Kidney epithelial cell (primary cell): ENCODE measurements around the gene TRAPPC13. TPM values are rescaled to one million over a fixed set of nuclear protein-coding genes. Genes with fewer than 3 reads are reported as not detected.
"Not testable (repeated sequence)": the region's sequence is repeated elsewhere in the genome, so short reads cannot be mapped to it uniquely, and the experiment has no call there.

Experiments used
- DNase-seq: peaks from one replicate; pipeline ENCODE4 v3.0.0-alpha.2; 2010; ENCODE audit warnings: low read depth
- H3K27me3 ChIP-seq: 2 replicates; pipeline ENCODE4 v1.6.0; 2011; ENCODE audit warnings: low read length; ENCODE audit not compliant: control insufficient read depth, insufficient read depth
- H3K36me3 ChIP-seq: 2 replicates; pipeline ENCODE4 v1.5.1; 2011; ENCODE audit warnings: low read length; ENCODE audit not compliant: control insufficient read depth, insufficient read depth
- H3K4me3 ChIP-seq: 2 replicates; pipeline ENCODE4 v1.5.1; 2011; ENCODE audit warnings: low read depth, mild to moderate bottlenecking, control low read depth, low read length
- total RNA-seq: library from RNA; depleted of rRNA; stranded (reverse); fragments of >200 nt; gene quantifications from 2 replicates; pipeline ENCODE4 v1.2.3, GENCODE V29; 2015
- TF ChIP-seq, protein P1 (sequence below): IDR thresholded peaks from 2 replicates; pipeline ENCODE4 v1.5.1; 2011; ENCODE audit warnings: mild to moderate bottlenecking, moderate library complexity, low read length, control low read depth, inconsistent platforms; ENCODE audit not compliant: insufficient read depth, poor library complexity, severe bottlenecking

Gene TRAPPC13
- total RNA-seq, 1 donor from 2014 or later = 19.0 TPM

DNA sequence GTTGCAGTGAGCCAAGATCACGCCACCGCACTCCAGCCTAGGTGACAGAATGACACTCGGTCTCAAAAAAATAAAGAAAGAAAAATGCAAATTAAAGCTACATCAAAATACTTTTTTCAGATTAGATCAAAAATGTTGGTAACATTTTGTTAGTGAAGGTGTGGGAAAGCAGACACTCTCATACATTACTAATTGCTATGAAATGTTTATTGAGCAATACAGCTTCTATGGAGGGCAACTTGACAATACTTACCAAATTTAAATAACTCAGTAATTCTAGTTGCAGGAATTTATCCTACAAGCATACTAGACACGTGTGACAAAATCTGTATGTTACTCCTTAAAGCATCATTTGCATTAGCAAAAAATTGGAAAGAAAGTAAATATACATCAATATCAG is 4.8 kb upstream of the TRAPPC13 start:
- H3K27me3 ChIP-seq = no peaks in the 10 kb centered on the region
- TF ChIP-seq, protein P1, sequence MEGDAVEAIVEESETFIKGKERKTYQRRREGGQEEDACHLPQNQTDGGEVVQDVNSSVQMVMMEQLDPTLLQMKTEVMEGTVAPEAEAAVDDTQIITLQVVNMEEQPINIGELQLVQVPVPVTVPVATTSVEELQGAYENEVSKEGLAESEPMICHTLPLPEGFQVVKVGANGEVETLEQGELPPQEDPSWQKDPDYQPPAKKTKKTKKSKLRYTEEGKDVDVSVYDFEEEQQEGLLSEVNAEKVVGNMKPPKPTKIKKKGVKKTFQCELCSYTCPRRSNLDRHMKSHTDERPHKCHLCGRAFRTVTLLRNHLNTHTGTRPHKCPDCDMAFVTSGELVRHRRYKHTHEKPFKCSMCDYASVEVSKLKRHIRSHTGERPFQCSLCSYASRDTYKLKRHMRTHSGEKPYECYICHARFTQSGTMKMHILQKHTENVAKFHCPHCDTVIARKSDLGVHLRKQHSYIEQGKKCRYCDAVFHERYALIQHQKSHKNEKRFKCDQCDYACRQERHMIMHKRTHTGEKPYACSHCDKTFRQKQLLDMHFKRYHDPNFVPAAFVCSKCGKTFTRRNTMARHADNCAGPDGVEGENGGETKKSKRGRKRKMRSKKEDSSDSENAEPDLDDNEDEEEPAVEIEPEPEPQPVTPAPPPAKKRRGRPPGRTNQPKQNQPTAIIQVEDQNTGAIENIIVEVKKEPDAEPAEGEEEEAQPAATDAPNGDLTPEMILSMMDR = no peak
- H3K36me3 ChIP-seq = no peaks in the 10 kb centered on the region
- no peak overlapping the region for H3K4me3 ChIP-seq
- no peak for DNase-seq

DNA sequence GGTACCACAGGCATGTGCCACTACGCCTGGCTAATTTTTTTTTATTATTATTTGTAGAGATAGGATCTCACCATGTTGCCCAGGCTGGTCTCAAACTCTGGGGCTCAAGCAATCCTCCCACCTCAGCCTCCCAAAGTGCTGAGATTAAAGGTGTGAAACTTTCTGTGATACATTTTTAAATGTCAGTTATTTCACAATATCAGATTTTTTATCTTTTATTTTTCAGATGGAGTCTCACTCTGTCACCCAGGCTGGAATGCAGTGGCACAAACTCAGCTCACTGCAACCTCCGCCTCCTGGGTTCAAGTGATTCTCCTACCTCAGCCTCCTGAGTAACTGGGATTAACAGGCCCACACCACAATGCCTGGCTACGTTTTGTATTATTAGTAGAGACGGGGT is 2.9 kb upstream of the TRAPPC13 start:
- H3K4me3 ChIP-seq, H3K36me3 ChIP-seq, H3K27me3 ChIP-seq, DNase-seq: not testable (repeated sequence)

DNA sequence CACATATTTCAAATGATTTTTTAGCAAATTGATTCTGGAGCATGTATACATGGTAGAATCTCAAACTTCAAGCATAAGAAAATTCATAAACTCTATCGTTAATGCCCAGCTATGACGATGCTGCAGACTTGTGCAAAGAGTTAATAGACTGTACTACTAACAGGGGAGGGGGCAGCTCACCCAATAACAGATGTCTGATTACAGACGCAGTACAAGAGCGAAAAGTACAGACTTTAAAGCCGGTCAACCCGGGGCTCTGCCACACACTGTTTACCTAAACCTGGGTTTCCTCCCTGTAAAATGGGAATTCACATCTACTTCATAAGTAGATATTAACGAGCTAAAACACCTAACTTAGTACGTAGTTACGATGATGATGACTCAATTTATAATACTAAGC is 1.3 kb upstream of the TRAPPC13 start:
- Histone ChIP-seq H3K4me3 (peak overlapping the region; percentile 85), H3K27me3 (no peaks in the 10 kb centered on the region), H3K36me3 (no peaks in the 10 kb centered on the region)
- TF ChIP-seq, protein P1 = no peak
- DNase-seq = no peak

DNA sequence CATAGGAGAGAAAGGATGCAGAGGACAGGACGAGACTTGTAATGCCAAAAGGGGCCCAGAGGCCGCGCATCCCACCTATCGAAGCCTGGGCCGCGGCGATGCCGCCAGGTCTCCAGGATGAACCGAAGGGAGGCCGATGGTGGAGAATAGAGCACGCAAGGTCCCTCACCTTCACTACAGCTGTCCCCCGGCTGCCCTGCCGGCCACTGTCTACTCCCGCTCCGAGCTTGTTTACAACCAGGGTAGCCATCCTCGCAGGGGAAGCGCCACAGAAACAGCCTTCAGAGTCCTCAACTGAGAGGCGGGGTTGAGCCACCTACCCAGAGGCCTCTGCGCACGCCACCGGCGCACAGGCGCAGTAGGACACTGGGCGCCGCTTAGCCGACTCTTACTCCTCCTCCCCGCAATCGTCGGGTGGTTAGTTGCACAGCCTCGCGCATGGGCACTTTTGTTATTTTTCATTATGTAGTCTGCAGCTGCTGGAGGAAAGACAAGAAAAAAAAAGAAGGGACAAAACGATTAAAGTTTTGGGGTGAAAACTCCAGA is 729 bp upstream of the TRAPPC13 start, which contains the start of gene TRIM23:
TRIM23 (minus strand) TSS at position 309 of the 546 bp plus-strand sequence; CDS start at position 250, 59 bp downstream.
- H3K27me3 ChIP-seq = no peaks in the 10 kb centered on the region
- H3K36me3 ChIP-seq = no peaks in the 10 kb centered on the region
- H3K4me3 ChIP-seq = peak within 1 kb of the TSS; percentile 85
- TF ChIP-seq, protein P1 = peak; percentile 16
- peak; percentile 77 for DNase-seq

DNA sequence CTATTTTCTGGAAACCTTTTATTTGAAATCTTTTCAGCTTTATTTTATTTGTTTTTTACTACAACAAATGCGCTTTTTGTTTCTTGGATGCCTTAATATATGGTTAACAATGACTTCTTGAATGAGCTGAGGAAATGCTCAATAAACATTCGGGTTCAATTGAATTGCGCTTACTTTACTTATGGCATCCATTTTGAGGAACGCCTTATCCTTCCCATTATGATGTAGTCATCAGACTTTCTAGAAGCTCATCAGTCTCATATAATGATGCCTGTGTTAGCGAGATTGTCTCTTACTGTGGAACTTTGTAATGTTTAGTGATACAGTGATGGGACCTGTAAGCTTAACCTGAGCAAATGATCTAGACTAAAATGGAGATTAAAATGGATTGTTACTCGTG is 916 bp downstream of the TRAPPC13 start:
- TF ChIP-seq, protein P1 = no peak
- Histone ChIP-seq H3K4me3 (peak overlapping the region; percentile 85), H3K36me3 (peaks cover 2% of the 10 kb centered on the region), H3K27me3 (no peaks in the 10 kb centered on the region)
- no peak for DNase-seq

DNA sequence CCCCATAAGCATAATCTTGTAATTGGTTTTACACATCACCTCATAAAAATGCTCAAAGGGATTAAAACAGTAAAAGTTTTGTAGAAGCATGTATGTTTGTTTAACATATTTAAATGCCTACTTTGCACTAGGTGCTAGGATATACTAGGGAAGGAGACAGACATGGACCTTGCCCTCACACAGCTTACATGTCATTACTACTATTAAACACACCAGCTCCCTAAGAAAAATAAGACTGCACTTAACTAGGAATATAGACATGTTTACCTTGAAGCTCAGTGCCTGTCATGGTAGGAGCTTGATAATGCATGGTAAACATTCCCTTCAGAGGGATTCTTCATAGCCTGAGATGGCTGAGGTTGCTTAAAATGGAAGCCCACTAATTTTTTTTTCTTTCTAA is 6.2 kb downstream of the TRAPPC13 start:
- TF ChIP-seq, protein P1 = no peak
- Histone ChIP-seq H3K27me3 (no peaks in the 10 kb centered on the region), H3K4me3 (no peak overlapping the region), H3K36me3 (peaks cover 2% of the 10 kb centered on the region)
- no peak for DNase-seq
